HL-60 (cell line): ENCODE data around the gene ENKUR.

Experiments
- DNase-seq, 2 experiments: peaks; one replicate each; pipeline ENCODE4 v3.0.0-alpha.2; 2010 to 2020; ENCODE audit warnings: low read depth in 1 of 2, low spot score in 1 of 2
- H3K27ac ChIP-seq: fragments of 250-450 bp; sonication (Bioruptor Pico); replicated peaks from 2 replicates; pipeline ENCODE4 v1.5.1; 2020; ENCODE audit warnings: mild to moderate bottlenecking, moderate library complexity
- H3K27me3 ChIP-seq: fragments of 250-450 bp; sonication (Bioruptor Pico); 2 replicates; pipeline ENCODE4 v1.5.1; 2021; ENCODE audit warnings: mild to moderate bottlenecking, moderate library complexity; ENCODE audit not compliant: insufficient read depth, poor library complexity, severe bottlenecking
- H3K4me3 ChIP-seq: replicated peaks from 2 replicates; pipeline ENCODE4 v1.5.1; 2011; ENCODE audit warnings: mild to moderate bottlenecking, control low read depth, low read length; ENCODE audit not compliant: insufficient read depth
- CTCF ChIP-seq: IDR thresholded peaks from one replicate; pipeline ENCODE4 v1.5.1; 2011; ENCODE audit warnings: low read length, control low read depth, inconsistent platforms; ENCODE audit not compliant: insufficient read depth
- GABPA ChIP-seq: IDR thresholded peaks from 2 replicates; pipeline ENCODE4 v1.6.1; 2012; ENCODE audit warnings: low read depth
- POLR2AphosphoS5 ChIP-seq: IDR thresholded peaks from 2 replicates; pipeline ENCODE4 v1.6.1; 2012; ENCODE audit warnings: low read depth
- REST ChIP-seq: IDR thresholded peaks from 2 replicates; pipeline ENCODE4 v1.6.1; 2012; ENCODE audit warnings: low read depth; ENCODE audit not compliant: insufficient replicate concordance
- SPI1 ChIP-seq: IDR thresholded peaks from 2 replicates; pipeline ENCODE4 v1.6.1; 2012; ENCODE audit warnings: low read depth, mild to moderate bottlenecking, borderline replicate concordance

Gene ENKUR

GRCh38 chr10:24952143-24952706, 63.7 kb downstream of the ENKUR start, which contains the start of gene PRTFDC1:
Gene PRTFDC1 (minus strand): TSS chr10:24952606. CDS start chr10:24952575, 31 bp downstream.
- no peak within 1 kb of the TSS for H3K4me3 ChIP-seq
- DNase-seq, result no peak
- no peak within 1 kb of the TSS for H3K27ac ChIP-seq
- no peaks in the 10 kb centered on the region for H3K27me3 ChIP-seq
- TF ChIP-seq POLR2AphosphoS5 (no peak), REST (no peak), SPI1 (no peak), CTCF (no peak), GABPA (no peak)

GRCh38 chr10:24951201-24952142, 64.5 kb downstream of the ENKUR start:
- no peak for DNase-seq
- Histone ChIP-seq H3K4me3 (no peak overlapping the region), H3K27me3 (no peaks in the 10 kb centered on the region), H3K27ac (no peak overlapping the region)
- TF ChIP-seq POLR2AphosphoS5 (no peak), GABPA (no peak), SPI1 (no peak), REST (no peak), CTCF (no peak)

GRCh38 chr10:24950439-24950838, 65.5 kb downstream of the ENKUR start:
- Histone ChIP-seq H3K27ac (no peak overlapping the region), H3K27me3 (no peaks in the 10 kb centered on the region), H3K4me3 (no peak overlapping the region)
- DNase-seq, result no peak
- TF ChIP-seq POLR2AphosphoS5 (no peak), REST (no peak)
